Right atrium auricular region (tissue), 2 donors: ENCODE data around the gene UPK3A. TPM values are rescaled to one million over a fixed set of nuclear protein-coding genes. Genes with fewer than 3 reads are reported as not detected.

Experiments used
- DNase-seq: peaks from one replicate; pipeline ENCODE4 v3.0.0-alpha.2; 2019; ENCODE audit warnings: low spot score
- H3K27ac ChIP-seq, 2 donors: fragments of 200-600 bp; sonication (generic); 1 replicate in 1 of 2; 2 replicates in 1 of 2; pipeline ENCODE4 v1.5.1; 2016 to 2019
- H3K27me3 ChIP-seq, 2 donors: fragments of 200-600 bp; sonication (generic); one replicate each; pipeline versions ENCODE4 v1.5.1 to v1.6.0; 2017 to 2019
- H3K36me3 ChIP-seq: fragments of 200-600 bp; sonication (generic); one replicate; pipeline ENCODE4 v1.5.1; 2016
- H3K4me1 ChIP-seq, 2 donors: fragments of 200-600 bp; sonication (generic); one replicate each; pipeline versions ENCODE4 v1.5.1 to v1.6.0; 2017 to 2019
- H3K4me3 ChIP-seq, 2 donors: fragments of 200-600 bp; sonication (generic); 1 replicate in 1 of 2; 2 replicates in 1 of 2; pipeline ENCODE4 v1.5.1; 2017 to 2019; ENCODE audit warnings: mild to moderate bottlenecking in 1 of 2, moderate library complexity in 1 of 2
- H3K9me3 ChIP-seq, 2 donors: fragments of 200-600 bp; sonication (generic); one replicate each; pipeline ENCODE4 v1.5.1; 2019
- CTCF ChIP-seq, 2 donors: fragments of 200-600 bp; sonication (generic); IDR thresholded peaks; one replicate each; pipeline ENCODE4 v1.5.1; 2019; ENCODE audit warnings: antibody characterized with exemption in 2 of 2
- total RNA-seq, 2 donors: library from RNA; depleted of rRNA; stranded (reverse); fragments of >200 nt; gene quantifications; one replicate each; pipeline ENCODE4 v1.1.0, GENCODE V29; 2016

Gene UPK3A
- total RNA-seq, 2 donors from 2014 or later: not detected

- H3K4me3 ChIP-seq: no peak overlapping the region
- H3K27me3 ChIP-seq: no peaks in the 10 kb centered on the region
- no peak for TF ChIP-seq CTCF (IDR thresholded peaks at IDR 0.05)
- H3K4me1 ChIP-seq: peaks cover 0 to 35% of the 10 kb centered on the region in 2 donors
- no peak overlapping the region for H3K27ac ChIP-seq
- H3K36me3 ChIP-seq: peaks cover 13% of the 10 kb centered on the region
- H3K9me3 ChIP-seq: no peaks in the 10 kb centered on the region
- no peak for DNase-seq
These were observed 55.6 kb downstream of the UPK3A start for GRCh38 chr22:45340323-45340722.

GRCh38 chr22:45341498-45341897 lies 56.7 kb downstream of the UPK3A start:
- Histone ChIP-seq H3K4me3 (no peak overlapping the region), H3K27me3 (no peaks in the 10 kb centered on the region), H3K36me3 (peaks cover 13% of the 10 kb centered on the region), H3K9me3 (no peaks in the 10 kb centered on the region), H3K27ac (peak overlapping the region; percentile 30 to 40), H3K4me1 (peaks cover 0 to 24% of the 10 kb centered on the region in 2 donors)
- DNase-seq: no peak
- TF ChIP-seq CTCF (IDR thresholded peaks at IDR 0.05): no peak

GRCh38 chr22:45343143-45343542 lies 58.4 kb downstream of the UPK3A start:
- DNase-seq: no peak
- H3K27ac ChIP-seq: no peak overlapping the region
- peaks cover 13% of the 10 kb centered on the region for H3K36me3 ChIP-seq
- no peaks in the 10 kb centered on the region for H3K9me3 ChIP-seq
- TF ChIP-seq CTCF (IDR thresholded peaks at IDR 0.05): no peak
- H3K4me3 ChIP-seq: no peak overlapping the region
- H3K27me3 ChIP-seq: no peaks in the 10 kb centered on the region
- peaks cover 0 to 11% of the 10 kb centered on the region in 2 donors for H3K4me1 ChIP-seq

GRCh38 chr22:45344334-45344733 lies 59.6 kb downstream of the UPK3A start:
- Histone ChIP-seq H3K4me1 (peaks cover 0 to 11% of the 10 kb centered on the region in 2 donors), H3K36me3 (peaks cover 6% of the 10 kb centered on the region), H3K27me3 (no peaks in the 10 kb centered on the region), H3K4me3 (no peak overlapping the region), H3K27ac (no peak overlapping the region), H3K9me3 (no peaks in the 10 kb centered on the region)
- no peak for TF ChIP-seq CTCF (IDR thresholded peaks at IDR 0.05)
- no peak for DNase-seq

Other genes starting within 250 kb of the UPK3A start
- 10 to 100 TPM; 14.3 to 20.8 TPM for gene NUP50, start 121.0 kb upstream of the UPK3A start, total RNA-seq
- gene KIAA0930, start 44.1 kb upstream of the UPK3A start, total RNA-seq: 10 to 100 TPM; 13.0 to 20.4 TPM
- gene FAM118A, start 25.0 kb downstream of the UPK3A start, total RNA-seq: 10 to 100 TPM; 11.6 to 12.4 TPM
- gene SMC1B, start 128.7 kb downstream of the UPK3A start, total RNA-seq: not detected
- gene RIBC2, start 128.7 kb downstream of the UPK3A start, total RNA-seq: not detected
- gene FBLN1, start 217.9 kb downstream of the UPK3A start, total RNA-seq: 100 to 1,000 TPM in 1 of 2 donors, 10 to 100 TPM in 1; 92.8 to 354 TPM